Suppressor macrophage treated with lipopolysaccharide for 4 hours (primary cell): ENCODE results near the gene PARVB.

Experiments used
- DNase-seq: peaks from one replicate; pipeline ENCODE4 v3.0.0-alpha.2; 2020

PARVB gene

DNA sequence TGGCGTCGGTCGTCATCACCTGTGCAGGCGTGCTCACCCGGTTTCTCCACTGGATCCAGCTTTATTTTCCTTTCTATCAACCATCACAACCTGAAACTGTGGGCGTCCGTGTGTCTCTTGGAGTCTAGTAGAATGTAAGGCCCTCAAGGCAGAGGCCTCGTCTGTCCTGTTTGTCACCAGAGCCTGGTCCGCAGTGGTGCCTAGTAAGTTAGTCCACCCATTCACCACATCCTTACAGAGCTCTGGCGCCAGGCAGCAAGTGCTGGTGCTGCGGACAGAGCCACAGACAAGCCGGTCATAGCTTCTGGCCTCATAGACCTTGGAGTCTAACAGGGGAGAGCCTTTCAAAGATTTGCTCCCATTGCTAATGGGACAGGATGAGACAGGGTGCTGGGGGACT lies 92.2 kb downstream of the PARVB start:
- no peak for DNase-seq

DNA sequence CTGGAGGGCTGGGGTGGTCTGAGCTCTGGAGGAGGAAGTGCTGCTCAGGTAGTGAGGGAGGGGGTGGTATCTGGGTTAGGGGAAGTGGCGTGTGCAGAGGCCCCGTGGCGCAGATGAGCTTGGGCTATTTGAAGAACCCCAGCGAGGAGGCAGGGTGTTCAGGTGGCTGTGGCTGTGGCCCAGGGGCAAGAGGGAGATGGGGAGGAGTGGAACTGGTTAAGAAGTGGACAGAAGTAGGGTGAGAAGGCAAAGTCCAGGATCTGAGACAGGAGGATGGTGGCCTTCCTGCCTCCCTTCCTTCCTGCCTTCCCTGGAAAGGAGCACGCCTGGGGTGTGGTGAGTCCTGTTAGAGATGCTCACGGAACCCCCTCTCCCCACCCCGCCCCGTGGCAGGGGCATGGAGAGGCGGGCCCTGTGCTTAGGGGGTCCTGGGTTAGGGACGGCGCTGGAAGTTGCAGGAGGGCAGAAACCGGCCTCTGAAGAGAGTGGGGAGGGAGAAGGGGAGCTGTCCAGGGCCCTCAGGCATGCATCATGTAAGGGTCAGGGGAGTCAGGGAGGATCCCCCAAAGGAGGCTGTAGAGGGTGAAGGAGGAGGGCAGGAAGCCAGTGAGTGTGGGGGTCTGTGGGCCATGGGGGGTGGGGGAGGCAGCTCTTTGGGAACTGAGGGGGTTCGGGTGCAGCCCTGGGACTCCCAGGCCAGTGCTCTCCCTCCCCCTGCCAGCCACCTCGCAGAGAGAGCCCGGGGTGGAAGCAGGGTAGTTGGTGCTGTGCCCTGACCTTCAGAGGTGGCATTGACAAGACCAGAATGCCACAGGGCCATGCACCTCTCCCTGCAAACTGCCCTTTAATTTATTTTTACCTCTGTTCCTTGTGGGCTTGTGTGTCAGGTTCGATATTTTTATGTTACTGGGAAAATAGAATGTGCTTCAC lies 92.9 kb downstream of the PARVB start:
- DNase-seq = no peak

DNA sequence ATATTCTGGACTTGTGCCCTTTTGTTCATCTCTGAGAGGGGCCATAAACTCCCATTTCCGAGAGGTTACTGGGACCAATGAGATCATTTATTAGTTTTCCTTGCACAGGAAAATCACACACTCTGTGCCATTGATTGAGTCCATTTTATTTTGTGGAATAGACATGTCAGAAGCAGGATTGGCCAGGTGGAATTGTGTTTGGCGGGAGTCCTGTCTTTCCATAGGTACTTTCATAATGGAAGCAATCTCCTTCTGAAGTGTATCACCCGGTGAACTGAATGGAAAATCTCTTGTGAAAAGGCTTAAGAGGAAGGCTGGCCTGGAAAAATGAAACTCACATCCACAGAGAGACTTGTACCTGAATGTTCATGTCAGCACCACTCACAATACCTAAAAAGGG lies 93.6 kb downstream of the PARVB start:
- DNase-seq = no peak

DNA sequence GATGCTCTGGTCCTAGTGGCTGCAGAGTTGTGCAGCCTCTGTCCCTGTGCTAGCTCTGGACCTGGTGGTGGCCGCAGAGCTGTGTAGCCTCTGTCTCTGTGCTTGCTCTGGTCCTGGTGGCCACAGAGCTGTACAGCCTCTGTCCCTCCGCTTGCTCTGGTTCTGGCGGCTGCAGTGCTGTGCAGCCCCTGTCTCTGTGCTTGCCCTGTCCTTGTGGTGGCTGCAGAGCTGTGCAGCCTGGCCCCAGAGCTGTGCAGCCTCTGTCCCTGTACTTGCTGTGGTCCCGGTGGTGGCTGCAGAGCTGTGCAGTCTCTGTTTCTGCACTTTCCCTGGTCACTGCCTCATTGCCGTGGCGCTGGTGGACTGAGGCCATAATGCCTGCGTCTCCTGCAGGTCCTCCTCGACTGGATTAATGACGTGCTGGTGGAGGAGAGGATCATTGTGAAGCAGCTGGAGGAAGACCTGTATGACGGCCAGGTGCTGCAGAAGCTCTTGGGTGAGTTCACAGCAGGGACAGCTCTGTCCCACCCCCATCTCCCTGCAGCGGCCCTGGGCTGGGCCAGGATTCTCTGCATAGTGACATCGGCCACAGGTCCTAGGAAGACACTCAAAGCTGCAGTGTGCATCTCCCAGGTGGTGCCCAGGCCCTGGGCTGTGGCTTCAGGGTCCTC lies 94.7 kb downstream of the PARVB start:
- no peak for DNase-seq

GRCh38 chr22:44119669-44120313 lies 95.7 kb downstream of the PARVB start:
- no peak for DNase-seq

DNA sequence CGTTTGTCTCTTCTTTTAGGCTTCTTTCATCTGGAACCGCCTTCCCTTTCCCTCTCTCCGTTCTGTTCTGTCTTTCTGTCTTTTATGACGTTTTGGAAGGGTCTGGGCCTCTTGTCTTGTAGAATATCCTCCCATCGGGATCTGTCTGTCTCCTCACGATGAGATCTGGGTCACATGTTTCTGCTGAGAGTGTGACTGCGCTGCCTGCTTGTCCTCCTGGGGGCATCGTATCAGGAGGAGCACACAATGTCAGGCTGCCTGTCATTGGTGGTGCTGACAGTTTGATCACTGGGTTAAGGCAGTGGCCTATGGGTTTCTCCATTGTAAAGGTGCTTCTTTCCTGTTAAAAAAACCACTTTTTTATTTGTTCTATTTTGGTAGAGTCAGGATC lies 96.2 kb downstream of the PARVB start:
- no peak for DNase-seq

- DNase-seq = no peak
Measured at GRCh38 chr22:44125421-44125820, 101.3 kb downstream of the PARVB start.

DNA sequence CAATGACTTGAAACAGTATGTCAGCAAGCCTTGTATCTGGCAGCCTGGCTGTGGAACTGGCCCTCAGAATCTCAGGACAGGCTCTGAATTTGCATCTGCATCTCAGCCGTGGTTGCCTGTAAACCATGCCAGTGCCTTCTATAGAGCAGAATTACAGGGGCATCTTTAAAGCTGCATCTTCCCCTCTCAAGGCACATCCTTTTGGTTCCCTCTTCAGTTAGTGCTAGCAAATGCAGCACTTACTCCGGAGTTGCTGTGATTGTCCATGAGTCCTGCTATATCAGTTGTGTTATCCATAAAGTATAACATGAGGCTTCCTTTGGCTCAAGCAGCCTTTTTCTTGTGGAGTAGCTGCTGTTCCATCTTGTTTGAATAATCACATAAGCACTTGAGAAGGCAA lies 102.7 kb downstream of the PARVB start:
- DNase-seq = no peak

GRCh38 chr22:44127356-44127755 lies 103.3 kb downstream of the PARVB start:
- peak; percentile 61 for DNase-seq

DNA sequence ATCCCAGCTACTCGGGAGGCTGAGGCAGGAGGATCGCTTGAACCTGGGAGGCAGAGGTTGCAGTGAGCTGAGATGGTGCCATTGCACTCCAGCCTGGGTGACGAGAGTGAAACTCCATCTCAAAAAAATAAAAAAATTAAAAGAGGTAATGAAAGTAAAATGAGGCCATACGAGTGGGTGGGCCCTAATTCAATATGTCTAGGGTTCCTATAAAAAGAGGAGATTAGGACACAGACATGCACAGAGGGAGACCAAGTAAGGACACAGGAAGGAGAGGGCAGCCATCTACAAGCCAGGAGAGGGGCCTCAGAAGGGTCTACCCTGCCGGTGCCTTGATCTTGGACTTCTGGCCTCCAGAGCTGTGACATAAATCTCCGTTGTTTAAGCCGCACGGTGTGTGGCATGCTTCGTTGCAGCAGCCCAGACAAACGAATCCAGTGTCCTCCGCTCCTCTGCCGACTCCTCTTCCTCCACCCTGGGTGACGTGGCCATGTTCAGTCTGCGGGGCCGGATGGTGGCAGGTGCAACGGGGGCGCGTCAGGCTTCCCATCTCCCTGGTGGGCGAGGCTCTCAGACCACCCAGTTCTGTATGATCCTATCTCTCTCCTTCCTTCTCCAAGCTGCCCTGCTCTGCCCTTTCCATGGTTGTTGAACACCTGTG lies 105.0 kb downstream of the PARVB start:
- peak; percentile 65 for DNase-seq

DNA sequence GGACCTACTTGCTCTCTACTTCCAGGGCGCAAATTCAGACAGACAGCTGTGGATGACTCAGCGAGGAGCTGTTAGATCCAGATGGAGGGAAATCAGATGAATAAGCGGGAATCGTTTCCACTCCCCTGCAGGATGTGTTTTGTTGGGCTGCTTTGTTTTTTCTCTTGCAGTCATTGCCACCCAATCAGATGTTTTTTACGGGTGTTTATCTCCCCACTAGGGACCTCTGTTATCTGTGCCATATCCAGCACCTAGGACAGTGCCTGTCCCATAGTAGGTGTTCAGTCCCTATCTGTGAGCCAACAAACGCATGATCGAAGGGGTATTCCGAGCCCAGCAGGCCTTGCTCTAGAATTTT lies 105.5 kb downstream of the PARVB start:
- no peak for DNase-seq

DNA sequence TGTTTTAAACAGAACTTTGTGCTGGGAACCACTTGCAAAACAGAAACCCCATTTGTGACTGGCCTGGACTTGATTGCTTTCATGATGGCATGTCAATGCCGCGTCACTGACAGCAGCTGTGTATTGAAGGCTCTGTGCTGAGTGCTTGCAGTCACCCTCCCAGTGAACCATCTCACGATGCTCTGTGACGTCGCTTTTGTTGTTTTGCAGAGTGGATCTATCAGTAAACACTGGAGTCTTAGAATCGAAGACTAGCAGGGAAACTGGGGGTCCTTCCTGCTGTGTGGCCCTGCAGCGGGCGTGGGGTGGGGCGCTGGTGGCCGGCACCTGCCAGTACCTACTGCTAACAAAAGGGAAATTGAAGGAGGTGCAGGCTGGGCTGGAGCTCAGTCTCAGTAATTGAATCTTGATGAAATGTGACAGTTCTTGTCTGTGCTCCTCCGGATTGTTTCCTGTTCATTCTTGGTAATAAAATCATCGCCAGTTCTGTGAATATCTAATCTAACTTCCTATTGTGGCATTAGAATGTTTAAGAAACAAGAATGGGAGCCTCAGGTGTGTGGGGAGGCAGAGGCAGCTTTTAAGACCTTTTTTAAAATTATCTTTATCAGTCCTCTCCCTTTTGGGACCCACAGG lies 106.1 kb downstream of the PARVB start:
- DNase-seq = no peak

- DNase-seq = no peak
Measured at GRCh38 chr22:44131412-44131811, 107.3 kb downstream of the PARVB start.

GRCh38 chr22:44131989-44132685 lies 108.0 kb downstream of the PARVB start:
- DNase-seq = no peak

DNA sequence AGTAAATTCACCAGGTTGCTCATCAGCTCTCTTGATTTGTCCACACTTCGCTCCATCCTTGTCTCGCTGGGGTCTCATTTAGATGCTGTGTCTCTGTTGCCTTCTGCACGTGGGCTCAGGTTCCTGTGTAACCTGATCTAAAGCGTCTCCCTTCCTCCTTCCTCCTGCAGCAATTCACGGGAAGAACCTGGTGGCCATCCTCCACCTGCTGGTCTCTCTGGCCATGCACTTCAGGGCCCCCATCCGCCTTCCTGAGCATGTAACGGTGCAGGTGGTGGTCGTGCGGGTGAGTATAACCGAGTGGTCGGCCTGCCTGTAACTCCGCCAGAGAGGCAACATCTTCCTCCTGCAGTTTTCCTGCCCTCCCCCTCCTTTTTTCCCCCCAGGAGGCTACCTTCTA lies 108.6 kb downstream of the PARVB start:
- DNase-seq = no peak

DNA sequence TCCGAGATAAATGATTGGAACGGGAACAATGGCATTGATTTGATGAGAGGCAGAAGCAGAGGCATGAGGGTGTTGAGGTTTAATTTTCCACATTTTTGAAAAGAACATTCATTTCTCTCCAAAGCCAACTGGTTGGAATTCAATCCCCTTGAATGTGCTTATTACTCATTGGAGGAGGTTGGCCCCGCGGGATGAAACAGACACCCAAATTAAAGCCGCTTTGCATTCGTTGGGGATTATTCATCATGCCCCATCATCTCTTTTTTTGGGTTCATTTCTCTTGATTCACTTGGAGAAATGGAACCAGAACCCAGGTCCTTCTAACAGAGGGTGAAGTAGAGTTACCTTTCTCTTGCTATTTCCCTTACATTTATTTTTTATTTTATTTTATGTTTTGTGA lies 109.1 kb downstream of the PARVB start:
- no peak for DNase-seq

DNA sequence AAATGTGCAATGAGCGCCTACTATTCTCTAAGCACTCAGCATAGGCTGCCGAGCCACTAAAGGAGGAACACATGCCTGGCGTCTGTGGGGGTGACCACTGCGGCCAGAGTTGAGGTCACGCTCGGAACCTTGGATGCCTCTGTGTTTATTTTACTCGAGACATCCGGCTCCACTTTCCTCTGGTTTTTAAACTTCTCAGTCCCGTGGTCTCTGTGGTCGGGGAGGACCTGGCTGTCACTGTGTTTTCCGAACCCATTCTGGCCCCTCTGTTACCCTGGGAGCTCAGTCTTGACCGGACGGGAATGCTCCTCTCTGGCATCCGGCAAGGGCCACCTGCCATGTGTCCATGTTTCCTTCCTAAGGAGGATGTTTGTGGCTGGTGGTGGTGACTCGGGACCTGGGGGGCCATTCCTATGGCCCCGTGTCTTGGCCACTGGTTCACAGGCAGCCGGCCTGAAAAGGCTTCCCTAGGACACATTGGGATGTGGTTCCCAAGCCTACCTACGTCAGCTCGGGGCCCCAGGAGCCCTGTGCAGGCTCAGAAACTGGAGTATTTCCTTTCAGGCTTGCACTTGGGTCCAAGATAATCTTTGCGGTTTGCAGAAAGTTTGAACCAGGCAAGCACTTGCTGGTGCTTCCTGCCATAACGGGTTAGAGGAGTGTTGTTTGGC lies 109.9 kb downstream of the PARVB start:
- DNase-seq = no peak

GRCh38 chr22:44136112-44136511 lies 112.0 kb downstream of the PARVB start:
- no peak for DNase-seq

GRCh38 chr22:44136786-44137185 lies 112.7 kb downstream of the PARVB start:
- DNase-seq = no peak

DNA sequence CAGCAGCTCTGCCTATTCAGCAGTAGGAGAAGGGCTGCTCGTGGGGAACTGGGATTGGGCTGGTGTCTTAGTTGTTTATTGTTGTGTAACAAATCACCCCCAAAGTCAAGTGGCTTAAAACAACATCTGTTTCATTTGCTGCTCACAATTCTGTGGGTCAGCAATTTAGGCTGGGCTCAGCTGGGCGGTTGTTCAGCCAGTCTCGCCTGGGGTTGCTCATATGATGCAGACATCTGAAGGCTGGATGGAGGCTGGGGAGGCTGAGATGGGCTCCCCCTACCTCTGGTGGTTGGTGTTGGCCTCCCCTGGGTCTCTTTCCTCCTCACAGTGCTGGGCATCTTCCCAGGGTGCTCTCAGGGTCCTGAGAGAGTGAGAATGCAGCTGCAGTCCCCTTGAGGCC lies 113.3 kb downstream of the PARVB start:
- DNase-seq = no peak

DNA sequence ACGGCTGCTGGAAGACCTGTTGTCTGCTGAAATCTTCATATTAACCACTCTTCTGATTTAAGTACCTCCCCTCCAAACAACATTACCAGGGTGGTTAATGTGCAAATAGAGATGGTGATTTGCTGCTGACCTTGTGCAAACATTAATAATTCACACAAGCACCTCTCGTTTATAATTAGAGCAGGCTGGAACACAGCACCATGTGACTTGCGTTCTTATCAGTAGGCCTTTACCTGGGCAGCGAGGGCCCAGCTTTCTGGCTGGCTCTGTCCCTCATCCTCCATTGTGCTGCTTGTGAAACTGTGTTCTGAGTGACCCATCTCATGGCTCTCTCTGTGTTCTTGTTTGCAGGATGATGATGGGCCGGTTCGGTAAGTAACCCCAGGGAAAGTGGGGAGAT lies 115.7 kb downstream of the PARVB start:
- no peak for DNase-seq
